ENCODE data around the gene FILIP1.

FILIP1 gene

GRCh38 chr6:75257343-75258087 lies 236.1 kb downstream of the FILIP1 start:
- Mint-ChIP-seq H3K4me1 (no peaks in the 10 kb centered on the region), H3K27ac (no peak overlapping the region)

DNA sequence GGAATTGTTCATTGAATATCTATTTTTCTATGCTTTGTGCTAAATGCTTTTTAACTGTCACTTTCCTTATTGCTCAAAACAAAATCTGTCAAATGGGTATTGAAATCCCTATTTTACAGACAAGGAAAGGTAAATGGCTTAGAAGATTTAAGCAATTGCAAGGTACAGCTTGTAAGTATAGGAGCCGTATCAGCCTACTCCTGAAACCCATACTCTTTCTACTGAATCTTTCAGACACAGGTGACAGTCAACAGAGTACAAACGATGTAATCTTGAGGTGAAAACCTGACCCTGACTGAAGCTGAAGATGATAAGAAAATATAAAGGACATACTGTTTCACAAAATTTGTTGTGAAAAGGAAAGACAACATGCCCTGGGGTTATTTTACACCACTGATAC lies 243.0 kb downstream of the FILIP1 start:
- Mint-ChIP-seq H3K4me3 (no peak overlapping the region), H3K9me3 (no peaks in the 10 kb centered on the region), H3K27ac (no peak overlapping the region), H3K4me1 (no peaks in the 10 kb centered on the region), H3K27me3 (peaks cover 13% of the 10 kb centered on the region)
- no peak for ATAC-seq
- DNase-seq: no peak

More at GRCh38 chr6:75257343-75258087, 236.1 kb downstream of the FILIP1 start:
- no peak for ATAC-seq
- H3K9me3 Mint-ChIP-seq: no peaks in the 10 kb centered on the region
- no peaks in the 10 kb centered on the region for H3K27me3 Mint-ChIP-seq
- H3K4me3 Mint-ChIP-seq: no peak overlapping the region
- no peak for DNase-seq

DNA sequence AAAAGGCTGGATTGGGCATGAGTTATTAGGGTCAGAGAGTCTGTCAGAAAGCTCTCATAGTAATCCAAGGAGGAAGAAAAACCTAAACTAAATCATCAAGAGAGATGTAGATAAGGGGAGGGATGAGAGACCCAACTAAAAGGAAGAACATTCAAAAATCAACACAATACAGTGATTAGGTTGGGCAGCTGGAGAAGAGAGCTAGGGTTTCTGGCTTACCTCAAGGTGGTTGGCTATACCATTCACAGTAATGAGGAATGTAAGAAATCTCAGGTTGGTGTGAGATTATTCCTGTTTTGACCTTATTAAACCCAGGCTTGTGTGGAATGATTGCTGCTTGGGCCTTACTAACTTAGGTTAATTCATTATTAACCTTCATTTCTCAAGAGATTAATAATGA lies 243.8 kb downstream of the FILIP1 start:
- ATAC-seq (no peak), DNase-seq (no peak)
- Mint-ChIP-seq H3K4me3 (no peak overlapping the region), H3K4me1 (peaks cover 1% of the 10 kb centered on the region), H3K9me3 (no peaks in the 10 kb centered on the region), H3K27ac (no peak overlapping the region), H3K27me3 (peaks cover 17% of the 10 kb centered on the region)

DNA sequence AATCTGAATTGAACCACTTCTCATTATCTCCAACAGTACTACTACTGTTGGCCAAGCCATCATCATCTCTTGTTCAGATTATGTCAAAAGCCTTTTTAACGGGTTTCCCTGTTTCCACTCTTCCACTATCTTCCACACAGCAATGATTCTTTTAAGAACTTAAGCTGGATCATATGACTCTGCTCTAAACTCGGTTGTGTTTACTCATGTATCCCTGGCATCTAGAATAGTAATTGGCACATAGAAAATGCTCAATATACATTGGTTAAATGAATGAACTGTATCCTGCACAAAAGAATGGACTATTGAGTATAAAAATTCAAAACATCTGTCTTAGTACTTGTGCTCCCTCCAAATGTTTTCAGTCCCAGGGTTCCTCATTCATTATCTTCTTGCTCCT lies 247.2 kb downstream of the FILIP1 start:
- Mint-ChIP-seq H3K4me3 (no peak overlapping the region), H3K27ac (no peak overlapping the region), H3K4me1 (peaks cover 15% of the 10 kb centered on the region), H3K27me3 (peaks cover 17% of the 10 kb centered on the region), H3K9me3 (no peaks in the 10 kb centered on the region)
- DNase-seq (no peak), ATAC-seq (no peak)

- DNase-seq (peak in 1 of 2 donors; percentile 4), ATAC-seq (no peak)
- peak overlapping the region; percentile 98 to 99 for H3K27ac Mint-ChIP-seq
- H3K9me3 Mint-ChIP-seq: no peaks in the 10 kb centered on the region
- peak overlapping the region; percentile 89 to 93 for H3K4me3 Mint-ChIP-seq
- H3K4me1 Mint-ChIP-seq: peaks cover 22% of the 10 kb centered on the region
- peaks cover 17% of the 10 kb centered on the region for H3K27me3 Mint-ChIP-seq
These were observed 249.5 kb downstream of the FILIP1 start for GRCh38 chr6:75244063-75244584.

DNA sequence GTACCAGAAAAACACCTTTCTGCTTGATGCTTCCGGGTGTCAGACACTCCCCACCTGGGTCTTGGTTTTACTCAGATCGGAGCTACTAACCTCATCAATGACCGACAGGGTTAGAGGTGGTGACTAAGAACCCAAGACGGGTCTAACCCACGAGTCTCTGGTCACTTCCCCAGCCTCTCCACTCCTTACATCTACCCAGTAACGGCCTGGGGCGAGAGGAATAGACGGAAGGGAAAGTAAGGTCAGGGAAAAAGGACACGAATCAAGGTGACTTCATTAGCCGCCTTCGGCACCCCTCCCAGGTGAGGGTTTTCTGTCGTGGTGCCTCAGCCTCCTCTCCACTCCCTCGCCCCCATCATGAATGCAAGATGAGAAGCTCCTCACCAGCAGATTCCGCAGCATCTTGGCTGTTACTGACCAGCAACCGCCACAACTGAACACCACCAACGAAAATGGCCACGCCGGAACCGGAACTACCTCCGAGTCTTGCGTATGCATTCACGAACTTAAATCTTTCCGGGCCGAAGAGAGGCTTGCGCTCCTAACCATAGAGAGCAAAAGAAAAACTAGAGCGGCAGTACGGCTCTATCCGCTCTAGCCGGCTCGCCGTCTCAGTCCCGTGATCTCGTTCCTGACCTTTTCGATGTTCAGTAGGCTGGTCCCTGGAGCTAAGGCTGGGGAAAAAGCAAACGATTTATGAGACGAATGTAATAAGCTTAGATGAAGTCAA lies 250.1 kb downstream of the FILIP1 start, which contains the start of gene COX7A2:
COX7A2 (minus strand) TSS at position 469 of the 730 bp plus-strand sequence; CDS start at position 402, 67 bp downstream.
- H3K27ac Mint-ChIP-seq: peak within 1 kb of the TSS; percentile 98 to 99
- H3K27me3 Mint-ChIP-seq: peaks cover 17% of the 10 kb centered on the region
- no peaks in the 10 kb centered on the region for H3K9me3 Mint-ChIP-seq
- DNase-seq (peak; percentile 77 to 90), ATAC-seq (peak; percentile 96)
- H3K4me1 Mint-ChIP-seq: peaks cover 22% of the 10 kb centered on the region
- H3K4me3 Mint-ChIP-seq: peak within 1 kb of the TSS; percentile 89 to 93

Data from stimulated activated naive CD8-positive, alpha-beta T cell treated with anti-CD3 and anti-CD28 coated beads, Interleukin-15, amount 100 ng/mL, for 72 hours (primary cell).